GM18867 (cell line): Measurements from ENCODE around the gene DEPP1.

Source experiments
- ATAC-seq: cut with Tn5 transposase; IDR thresholded peaks from one replicate; pipeline ENCODE4 v1.9.1; 2021; ENCODE audit warnings: mild to moderate bottlenecking, moderate library complexity; ENCODE audit not compliant: unreplicated experiment

DEPP1 gene

DNA sequence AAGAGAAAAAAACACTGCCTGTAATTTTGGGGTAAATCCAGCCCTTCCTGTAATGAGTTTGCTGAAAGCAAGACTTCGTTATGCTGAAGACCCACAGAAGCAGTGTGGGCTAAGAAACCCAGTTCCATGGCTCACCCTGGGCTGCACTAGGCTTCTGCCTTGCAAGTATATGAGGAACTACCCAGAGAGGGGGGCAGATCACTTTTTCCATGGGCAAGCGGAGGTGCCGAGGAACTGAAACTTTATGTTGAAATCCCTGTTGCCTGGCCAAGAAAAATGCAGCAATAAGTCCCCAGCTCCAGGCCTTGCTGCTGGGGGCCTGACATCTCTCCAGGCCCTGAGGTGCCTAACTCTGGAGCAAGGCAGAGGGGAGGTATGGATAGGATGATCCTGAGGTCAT is 10.5 kb downstream of the DEPP1 start:
- ATAC-seq: no peak

DNA sequence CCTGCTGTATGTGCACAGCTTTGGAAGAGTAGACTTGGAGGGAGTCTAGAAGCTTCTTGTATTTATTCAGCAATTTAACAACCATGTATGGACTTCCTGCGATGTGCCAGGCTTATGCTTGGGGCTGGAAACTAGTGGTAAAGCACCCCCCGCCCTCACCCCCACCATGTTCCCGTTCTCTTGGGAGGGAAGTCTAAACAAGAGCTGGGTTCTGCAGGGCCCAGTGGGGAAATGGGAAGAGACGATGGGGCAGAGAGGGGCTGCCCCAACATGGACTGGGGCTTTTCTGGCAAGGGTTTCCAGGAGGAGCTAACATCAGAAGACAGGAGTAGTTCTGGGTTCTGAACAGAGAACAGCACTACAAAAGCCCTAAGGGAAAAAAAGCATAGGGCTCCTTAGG is 11.0 kb downstream of the DEPP1 start:
- no peak for ATAC-seq

DNA sequence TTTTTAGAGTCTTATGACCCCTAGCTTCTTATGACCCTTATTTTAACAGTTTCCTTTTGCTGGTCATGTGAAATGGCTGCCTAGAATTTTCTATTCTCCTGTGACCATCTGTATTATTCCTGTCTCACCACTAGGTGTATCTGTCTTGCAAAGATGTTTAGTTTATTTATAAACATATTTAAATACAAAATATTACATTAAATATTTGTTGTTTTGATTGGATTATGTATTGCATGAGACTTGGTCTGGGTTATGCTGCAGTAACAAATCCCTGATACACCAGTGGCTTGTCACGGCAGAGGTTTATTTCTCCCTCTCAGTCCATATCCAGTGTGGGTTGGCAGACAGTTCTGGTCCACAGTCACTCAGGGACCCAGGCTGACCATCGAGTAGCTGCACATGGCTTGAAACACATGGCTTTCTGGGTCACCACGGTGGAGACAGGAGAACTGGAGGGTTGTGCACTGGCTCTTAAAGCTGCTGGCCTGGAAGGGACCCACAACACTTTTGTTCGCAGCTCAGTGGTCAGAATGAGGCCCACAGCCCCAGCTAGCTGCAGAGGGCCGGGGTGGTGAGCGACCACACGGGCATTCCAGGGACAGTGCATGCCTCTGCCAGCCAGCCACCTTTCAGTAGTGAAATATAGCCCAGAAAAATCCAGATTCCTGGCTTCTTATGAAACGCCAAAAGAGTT is 11.6 kb downstream of the DEPP1 start:
- no peak for ATAC-seq

DNA sequence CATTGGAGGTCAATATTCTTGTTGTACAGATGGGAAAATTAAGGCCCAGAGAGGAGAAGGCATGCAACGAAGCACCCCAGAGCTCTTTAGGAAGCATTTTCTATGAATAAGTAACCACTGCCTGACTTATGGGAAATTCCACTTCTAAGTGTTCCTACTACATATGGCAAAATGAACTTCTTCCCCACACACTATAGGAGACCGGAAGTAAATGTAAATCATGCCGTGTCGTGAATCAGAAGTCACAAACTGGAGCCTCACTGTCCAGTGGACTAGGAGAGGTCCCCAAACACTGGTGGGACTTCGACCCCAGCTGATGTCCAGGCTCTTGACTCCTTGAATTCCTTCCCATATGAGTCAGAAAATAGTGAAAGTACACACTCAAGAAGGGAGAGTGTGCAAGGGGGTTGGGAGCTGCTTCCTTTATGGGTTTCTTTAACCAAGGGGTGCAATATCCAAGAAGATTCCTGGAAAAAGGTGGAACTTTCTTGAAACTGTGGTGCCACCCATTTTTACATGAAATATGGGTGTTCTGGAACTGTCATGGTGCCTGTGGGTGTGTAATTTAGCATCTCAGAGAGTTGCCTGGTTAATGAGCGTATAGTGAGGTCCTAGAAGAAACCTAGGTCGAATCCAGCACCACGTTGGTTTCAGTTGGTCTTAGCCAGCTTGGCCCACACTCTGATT is 12.3 kb downstream of the DEPP1 start:
- ATAC-seq: peak; percentile 21

DNA sequence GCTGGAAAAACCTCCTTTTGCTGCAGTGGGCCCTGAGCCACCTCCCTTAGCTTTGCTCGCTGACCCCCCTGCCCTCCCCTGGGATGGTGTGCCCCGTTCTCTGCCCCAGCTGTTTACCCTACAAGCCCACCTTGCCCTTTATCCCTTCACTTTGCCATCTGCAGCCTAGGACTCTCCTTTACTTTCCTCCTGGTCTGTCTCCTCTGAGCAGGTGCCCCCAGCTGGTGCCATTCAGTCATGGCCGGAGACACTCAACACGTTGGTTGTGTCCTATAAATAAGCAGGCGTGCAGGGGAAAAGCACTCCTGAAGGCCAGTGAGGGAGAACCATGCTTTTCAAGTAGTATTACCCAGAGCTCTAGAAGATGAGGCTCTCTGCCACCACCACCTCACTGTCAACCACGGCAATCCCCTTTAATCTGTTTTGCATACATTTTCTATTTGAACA is 12.9 kb downstream of the DEPP1 start:
- ATAC-seq: peak; percentile 35

DNA sequence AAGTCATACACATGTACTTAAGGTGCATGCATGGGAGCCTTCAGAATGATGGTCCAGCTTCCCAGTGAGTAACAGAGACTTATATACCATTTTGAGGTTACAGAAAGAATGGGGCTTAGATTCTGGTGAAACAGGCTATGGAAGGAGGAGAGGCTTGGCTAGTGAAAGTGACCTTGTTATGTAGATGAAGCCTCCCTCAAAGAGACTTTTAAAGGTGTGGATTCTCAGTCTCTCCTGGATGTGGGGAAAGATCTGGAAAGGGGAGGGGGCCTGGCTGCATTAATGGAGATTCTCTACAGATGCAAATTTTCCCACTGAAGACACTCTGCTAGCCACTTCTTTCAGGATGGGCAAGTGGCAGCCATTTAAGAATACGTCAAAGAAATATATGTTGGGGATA is 13.5 kb downstream of the DEPP1 start:
- no peak for ATAC-seq

DNA sequence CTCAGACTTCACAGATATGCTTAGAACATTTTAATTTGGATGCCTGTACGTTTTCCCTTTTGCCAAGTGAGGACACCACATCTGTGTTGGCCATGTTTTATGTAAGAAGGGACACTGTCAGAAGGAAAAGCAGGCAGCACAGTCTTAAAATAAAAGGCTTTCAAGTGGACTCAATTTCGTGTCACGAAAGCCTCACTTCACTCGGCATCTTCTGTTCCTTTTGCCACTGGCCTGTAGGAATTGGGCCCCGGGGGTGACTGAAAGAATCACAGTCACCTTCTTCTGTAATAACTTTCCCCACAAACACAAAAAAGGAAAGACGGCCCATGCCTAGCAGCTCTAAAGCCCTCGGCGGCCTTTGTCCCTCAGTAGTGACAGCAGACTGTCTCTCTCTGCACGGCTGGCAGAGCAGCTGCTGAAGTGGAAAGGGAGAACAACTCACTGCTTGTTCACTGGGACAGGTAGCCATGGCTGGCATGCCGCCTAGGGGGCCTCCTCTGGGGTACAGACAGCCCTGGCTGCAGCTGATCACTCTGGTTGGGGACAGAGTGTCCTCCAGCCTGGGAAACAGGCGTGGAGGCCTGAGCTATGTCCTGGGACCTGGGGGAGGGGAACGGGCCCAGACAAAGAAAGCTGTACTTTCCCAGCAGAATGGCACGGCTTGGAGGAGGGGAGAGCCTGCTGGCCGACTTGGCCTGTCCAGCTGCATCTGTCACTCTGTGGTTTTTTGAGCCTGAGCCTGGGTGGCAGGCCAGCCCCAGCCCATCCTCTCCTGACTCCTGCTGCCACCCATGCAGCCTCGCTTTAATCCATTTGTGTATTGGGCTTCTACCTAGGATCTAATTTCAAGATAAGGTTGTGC is 14.6 kb downstream of the DEPP1 start:
- no peak for ATAC-seq

DNA sequence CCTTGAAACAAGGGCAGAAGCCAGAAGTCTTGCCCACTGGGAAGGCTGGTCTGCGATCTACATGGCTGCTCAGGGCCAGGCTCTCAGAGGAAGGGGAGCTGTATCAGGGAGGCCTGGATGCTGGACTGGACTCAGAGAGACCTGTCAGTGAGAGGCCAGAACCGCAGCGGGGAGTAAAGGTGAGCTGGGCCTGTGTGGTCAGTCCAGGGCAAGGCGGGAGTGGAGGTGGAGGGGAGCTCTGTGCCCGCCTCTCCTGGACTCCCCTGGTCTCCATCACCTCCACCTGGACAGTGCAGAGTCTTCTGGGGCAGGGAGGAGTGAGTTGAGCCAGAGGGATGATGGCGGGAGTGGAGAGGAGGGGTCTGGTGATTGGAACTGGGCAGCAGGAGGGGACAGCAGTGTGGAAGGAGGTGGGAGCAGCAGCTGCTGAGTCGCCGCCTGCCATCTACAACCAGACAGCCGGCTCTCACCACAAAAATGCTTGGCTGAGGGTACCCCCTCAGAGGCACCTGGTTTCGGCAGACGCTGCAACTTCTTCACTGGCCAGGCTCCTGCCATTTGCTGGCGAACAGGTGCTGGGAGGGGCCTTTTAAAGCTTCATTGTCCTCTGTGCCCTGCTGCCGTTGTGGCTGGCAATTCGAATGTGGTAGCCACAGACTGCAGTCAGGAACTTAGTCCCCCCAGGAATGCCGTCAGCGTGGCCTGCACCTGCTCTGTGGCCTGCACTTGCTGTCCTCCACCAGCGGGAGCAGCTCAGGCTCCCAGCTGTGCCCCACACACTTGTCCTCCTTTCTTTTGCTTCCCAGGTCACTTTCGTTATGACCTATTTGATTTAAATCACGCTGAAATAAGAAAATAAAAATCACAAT is 15.5 kb downstream of the DEPP1 start:
- ATAC-seq: no peak

DNA sequence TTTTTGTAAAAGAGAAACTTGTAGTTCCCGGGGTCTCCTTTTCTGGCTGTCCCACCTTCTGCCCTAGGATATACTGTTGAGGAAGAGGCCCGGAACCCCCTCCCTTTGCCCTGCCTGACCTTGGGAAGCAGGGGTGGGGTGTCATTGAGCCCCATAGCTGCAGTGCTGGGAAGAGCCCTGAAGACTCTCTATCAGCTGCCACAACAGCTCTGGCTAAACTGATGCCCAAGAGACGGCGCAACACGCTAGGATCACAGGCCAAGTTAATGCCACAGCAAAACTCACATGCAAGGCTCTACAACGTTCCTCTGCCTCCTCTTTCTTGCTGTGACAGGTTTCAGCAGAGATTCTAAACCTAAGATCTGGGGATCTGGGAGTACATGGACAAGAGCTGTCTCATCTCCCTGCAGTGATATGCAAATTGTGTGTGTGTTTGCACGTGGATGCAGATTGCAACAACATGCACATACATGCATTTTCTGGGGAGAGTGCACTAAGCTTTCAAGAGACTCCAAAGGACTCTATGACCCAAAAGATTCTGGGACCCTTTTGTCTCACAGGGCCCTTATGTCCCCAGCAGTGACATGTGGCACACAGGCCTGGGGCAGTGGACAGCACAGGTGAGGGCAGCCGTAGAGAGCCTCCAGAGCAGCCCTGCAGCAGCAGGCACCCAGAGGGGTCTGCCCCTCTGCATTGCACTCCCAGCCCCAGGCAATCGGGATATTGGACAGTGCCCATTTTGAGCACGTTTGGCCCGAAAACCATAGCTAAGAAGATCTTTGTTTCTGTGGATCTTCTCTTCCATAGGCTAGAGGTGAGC is 16.5 kb downstream of the DEPP1 start:
- no peak for ATAC-seq

DNA sequence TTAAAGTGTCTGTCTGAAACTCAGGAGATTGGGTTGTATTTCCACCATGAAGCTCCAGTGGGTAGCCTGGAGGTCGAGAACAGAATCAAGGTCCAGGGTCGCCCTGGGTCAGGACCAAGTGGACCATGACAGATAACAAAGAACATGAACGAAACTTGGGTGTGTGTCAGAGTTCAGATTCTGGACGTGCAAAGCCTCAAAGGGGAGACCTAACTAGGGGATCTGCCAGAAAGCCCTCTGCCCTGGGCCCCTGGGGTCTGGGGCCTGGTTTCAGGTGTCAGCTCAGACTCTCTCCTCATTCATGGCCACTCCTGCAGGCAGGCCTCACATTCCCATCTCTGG is 17.4 kb downstream of the DEPP1 start:
- ATAC-seq: no peak

DNA sequence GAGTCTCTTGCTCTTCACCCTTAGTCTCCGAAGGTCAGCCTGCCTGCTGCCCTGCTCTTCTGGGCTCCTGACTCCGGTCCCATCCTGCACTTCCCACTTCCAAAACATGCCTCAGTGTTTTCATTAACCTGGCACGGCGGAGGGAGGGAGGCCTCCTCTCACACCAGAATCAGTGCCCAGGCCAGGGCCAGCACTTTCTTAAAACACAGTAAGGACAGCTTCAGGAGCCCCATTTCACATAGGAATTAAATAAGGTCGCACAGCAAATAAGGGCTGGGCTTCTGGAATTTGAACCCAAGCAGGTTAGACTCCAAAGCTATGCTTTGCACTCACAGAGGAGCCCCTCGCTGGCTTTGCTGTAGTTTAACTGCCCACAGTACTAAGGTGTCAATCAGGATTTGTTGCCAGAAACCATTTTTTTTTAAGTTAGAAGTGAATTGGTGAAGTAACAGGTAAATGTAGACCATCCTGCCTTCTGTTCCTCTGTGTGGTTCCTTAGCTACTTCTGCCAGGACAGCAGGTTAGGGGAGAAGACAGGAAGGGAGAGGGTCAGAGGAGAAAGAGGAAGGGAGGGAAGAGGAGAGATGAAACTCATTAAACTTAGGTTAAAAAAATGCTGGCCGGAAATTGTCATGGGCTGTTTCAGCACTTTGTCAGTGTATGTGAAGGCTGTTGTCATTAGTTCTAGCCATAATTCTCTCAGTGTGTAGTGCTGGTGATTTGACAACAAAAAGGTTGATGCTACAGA is 18.0 kb downstream of the DEPP1 start:
- no peak for ATAC-seq

DNA sequence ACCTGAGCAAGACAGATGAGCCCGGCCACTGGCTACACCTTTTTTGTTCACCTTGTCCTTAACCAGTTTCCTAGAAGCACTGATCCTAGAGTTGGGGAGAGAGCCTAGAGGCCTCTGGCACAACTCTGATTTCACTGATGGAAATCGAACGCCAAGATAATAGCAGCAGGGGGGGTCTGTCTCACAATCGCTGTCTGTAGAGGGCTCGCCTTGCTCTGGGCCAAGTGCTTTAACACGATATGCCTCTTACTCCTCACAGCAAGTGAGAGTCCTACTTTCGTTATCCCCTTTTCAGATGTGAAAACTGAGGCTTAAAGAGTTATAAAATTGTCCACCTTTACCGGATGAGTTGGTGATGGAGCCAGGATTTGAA is 18.5 kb downstream of the DEPP1 start:
- no peak for ATAC-seq

DNA sequence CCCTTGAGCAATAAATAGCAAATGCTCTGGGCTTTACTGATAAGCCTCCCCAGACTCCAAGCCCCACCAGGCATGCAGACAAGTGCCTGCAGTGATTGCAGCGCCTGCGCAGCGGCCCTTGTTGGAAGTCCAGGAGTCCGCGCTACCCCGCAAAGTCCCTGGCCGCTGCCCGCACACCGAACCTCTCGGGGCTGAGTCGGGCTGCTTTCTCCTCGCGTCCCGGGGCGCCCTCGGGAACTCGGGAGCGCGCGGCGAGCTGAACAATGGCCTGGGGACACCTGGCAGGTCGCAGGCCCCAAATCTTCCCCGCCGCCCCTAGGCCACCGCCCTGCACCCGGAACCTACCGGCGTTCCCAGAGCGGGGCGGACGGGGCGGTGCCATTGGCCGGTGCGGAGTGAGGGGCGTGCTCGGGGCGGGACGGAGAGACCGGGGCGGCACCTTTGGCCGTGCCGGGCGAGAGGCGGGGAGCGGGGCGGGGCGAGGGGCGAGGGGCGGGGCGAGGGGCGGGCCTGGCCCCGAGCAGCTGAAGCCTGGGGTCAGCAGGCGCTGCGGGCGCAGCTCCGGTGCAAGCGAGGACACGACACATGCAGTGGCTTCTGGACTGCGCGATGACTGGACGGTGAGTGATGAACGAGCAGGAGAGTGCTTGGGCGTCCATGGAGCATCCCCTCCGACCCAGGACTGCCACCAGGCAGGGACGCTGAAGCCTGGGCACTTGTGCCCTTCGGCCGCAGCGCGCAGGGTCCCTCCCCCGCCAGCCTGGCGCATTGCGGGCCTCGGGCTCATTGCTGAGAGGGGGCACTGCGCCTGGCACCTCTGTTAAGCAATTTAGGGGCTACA is 19.1 kb downstream of the DEPP1 start, which contains the start of gene RASSF4:
Gene RASSF4 (plus strand): TSS at position 556 of the 841 bp plus-strand sequence. CDS start 10,401 bp downstream, outside the sequence.
- ATAC-seq: peak; percentile 95

DNA sequence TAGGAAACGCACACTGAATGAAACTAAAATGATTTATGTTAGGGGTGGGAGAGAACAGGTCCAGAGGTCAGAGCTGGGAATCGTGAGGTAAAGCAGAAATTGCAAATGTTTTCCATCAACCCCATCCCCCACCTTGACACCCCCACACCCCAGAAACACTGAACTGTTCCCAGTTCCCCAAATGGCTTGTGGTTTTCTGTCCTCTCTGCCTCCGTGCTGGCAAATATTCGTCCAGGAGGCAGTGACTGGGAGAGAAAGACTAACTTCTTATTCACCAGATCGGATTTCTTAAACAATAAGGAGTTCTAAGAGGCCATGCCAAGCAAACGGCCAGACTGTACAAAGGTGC is 19.7 kb downstream of the DEPP1 start:
- no peak for ATAC-seq

DNA sequence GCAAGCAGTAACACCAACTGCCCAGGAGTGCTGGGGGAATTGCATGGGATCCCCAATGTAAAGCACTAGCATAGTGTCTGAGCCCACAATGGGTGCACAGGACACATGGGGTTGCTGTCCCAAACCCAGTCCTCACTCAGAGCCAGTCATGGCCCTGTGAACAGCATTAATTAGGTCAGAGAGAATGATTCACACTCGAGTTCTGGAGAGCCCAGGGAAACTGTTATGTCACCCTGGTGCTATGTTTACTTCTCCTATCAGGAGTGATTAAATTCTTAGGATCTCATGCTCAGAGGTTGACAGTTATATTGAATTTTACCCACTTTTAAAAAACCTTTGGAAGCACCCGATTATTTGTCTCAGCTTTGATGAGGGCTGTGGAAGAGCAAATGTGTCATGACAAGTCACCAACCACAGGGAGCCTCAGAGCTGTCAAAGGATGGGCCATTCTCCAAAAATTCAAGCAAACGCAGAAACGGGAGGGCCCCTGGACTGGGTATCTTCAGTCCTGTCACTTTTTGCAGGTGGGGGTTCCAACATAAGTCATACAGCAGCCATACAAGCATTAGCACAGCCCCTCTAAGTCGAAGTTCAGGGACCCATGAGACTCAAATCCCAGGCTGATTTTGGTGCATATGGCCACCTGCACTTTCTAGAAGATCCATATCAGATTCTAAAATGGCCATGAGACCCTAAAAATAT is 20.3 kb downstream of the DEPP1 start:
- ATAC-seq: no peak

DNA sequence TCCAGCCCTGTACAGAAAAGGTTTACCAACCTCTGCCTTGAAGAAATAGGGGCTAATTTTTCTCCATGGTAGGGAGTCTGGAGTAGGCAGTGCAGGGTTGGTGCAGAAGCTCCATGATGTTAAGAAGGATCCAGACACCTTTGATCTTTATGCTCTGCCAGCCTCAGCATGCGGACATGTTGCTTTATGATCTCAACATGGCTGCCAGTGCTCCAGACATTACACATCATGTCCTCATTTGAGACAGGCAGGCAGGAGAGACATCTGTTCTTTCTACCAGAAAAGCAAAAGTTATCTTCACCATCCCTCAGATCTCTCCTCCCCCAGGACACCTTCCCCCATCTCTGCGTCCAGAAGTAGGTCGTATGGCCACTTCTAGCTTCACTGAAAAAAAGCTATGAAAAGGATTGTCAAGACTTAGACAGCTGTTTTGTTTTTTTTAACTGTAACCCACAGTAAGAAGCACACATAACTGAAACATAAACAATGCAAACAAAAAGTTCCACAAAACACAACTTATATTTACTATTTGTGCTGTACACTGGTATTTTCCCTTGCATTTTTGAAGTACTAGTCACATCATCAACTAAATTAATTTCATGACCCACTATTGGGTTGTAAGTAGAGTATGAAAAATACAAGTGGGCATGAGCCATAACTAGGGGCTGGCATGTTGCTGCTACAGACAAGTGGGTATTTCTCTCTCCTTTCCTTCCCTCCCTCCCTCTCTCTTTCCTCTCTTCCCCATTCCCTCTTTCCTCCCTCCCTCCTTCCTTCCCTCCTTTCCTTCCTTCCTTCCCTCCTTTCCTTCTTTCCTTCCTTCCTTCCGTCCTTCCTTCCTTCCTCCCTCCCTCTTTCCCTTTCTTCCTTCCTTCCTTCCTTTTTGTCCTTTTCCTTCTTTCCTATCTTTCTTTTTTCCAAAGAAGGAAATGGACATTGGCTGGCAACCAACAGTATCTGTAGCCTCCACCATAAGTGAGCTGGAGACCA is 21.6 kb downstream of the DEPP1 start:
- ATAC-seq: no peak

DNA sequence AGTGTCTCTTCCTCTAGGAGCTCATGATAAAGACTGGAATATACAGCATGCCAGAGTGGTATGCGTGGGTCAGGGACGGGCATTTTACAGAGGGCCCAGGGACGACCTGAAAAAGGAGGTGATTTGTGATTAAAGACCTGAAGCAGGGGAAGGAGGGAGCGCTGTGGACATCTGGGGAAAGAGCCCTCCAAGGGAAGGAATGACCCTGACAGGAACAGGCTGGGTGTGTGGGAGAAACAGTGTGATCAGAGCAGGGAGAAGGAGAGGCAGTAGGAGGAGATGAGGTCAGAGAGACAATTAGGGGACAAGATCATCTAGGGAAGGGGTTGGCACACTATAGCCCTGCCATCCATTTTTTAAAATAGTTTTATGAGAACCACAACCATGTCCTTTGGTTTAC is 22.4 kb downstream of the DEPP1 start:
- no peak for ATAC-seq
